PC-3 (cell line): ENCODE measurements around the gene PIEZO1. TPM values are rescaled to one million over a fixed set of nuclear protein-coding genes. Genes with fewer than 3 reads are reported as not detected.

Experiments
- ATAC-seq: fragments of 200-7000 bp; cut with Tn5 transposase; 2 replicates; pipeline ENCODE4 v1.9.1; 2020; ENCODE audit warnings: mild to moderate bottlenecking, moderate library complexity
- BruUV-seq: library from RNA; stranded (reverse); fragments of 400-500 nt; replicated peaks from 2 replicates; lab custom pipeline; 2021; lab: Mats Ljungman, UMichigan
- CTCF ChIA-PET: fragments of 300-600 bp; sonication (Branson Sonifier 250); formaldehyde crosslinking; loops from one replicate; lab custom pipeline; 2022; ENCODE audit warnings: antibody characterized with exemption; lab: Charles Lee
- POLR2A ChIA-PET: fragments of 300-600 bp; sonication (Branson Sonifier 250); formaldehyde crosslinking; loops from one replicate; lab custom pipeline; 2022; ENCODE audit warnings: antibody characterized with exemption; ENCODE audit not compliant: unreplicated experiment; lab: Charles Lee
- DNase-seq: peaks from one replicate; pipeline ENCODE4 v3.0.0-alpha.2; 2015
- H2AFZ ChIP-seq: fragments of 300-600 bp; sonication (generic); 2 replicates; pipeline ENCODE4 v1.6.0; 2016; ENCODE audit warnings: antibody characterized with exemption, low read length
- H3F3A ChIP-seq: fragments of 300-600 bp; sonication (generic); one replicate; pipeline ENCODE4 v1.6.0; 2017; ENCODE audit warnings: antibody characterized with exemption, low read length, control low read depth, mild to moderate bottlenecking; ENCODE audit not compliant: unreplicated experiment
- H3K27ac ChIP-seq: fragments of 300-600 bp; sonication (generic); 2 replicates; pipeline ENCODE4 v1.5.1; 2016; ENCODE audit warnings: mild to moderate bottlenecking, low read length
- H3K27me3 ChIP-seq: fragments of 300-600 bp; sonication (generic); 2 replicates; pipeline ENCODE4 v1.6.1; 2016; ENCODE audit warnings: low read length, mixed read lengths
- H3K36me3 ChIP-seq: fragments of 300-600 bp; sonication (generic); 2 replicates; pipeline ENCODE4 v1.6.1; 2016; ENCODE audit warnings: low read depth, mixed run types, low read length, mixed read lengths
- H3K4me1 ChIP-seq: fragments of 300-600 bp; sonication (generic); 2 replicates; pipeline ENCODE4 v1.5.1; 2016; ENCODE audit warnings: low read length; ENCODE audit not compliant: insufficient read depth
- H3K4me2 ChIP-seq: fragments of 300-600 bp; sonication (generic); 2 replicates; pipeline ENCODE4 v1.6.0; 2016; ENCODE audit warnings: low read length
- H3K4me3 ChIP-seq: fragments of 300-600 bp; sonication (generic); 2 replicates; pipeline ENCODE4 v1.5.1; 2016; ENCODE audit warnings: mild to moderate bottlenecking, low read length, mixed read lengths
- H3K79me2 ChIP-seq: fragments of 300-600 bp; sonication (generic); 2 replicates; pipeline ENCODE4 v1.6.1; 2017; ENCODE audit warnings: low read length, mixed read lengths
- H3K9ac ChIP-seq: fragments of 300-600 bp; sonication (generic); 2 replicates; pipeline ENCODE4 v1.6.0; 2016; ENCODE audit warnings: mild to moderate bottlenecking, low read length
- H3K9me2 ChIP-seq: fragments of 300-600 bp; sonication (generic); replicated peaks from 2 replicates; pipeline ENCODE4 v1.6.1; 2016; ENCODE audit warnings: mixed run types, low read length, mixed read lengths
- H3K9me3 ChIP-seq: fragments of 300-600 bp; sonication (generic); 2 replicates; pipeline ENCODE4 v1.6.1; 2016; ENCODE audit warnings: low read length, mixed read lengths
- H4K20me1 ChIP-seq: fragments of 300-600 bp; sonication (generic); 2 replicates; pipeline ENCODE4 v1.6.1; 2016; ENCODE audit warnings: low read length, mixed read lengths
- EZH2 ChIP-seq: fragments of 300-600 bp; sonication (generic); IDR thresholded peaks from one replicate; pipeline ENCODE4 v1.6.1; 2017; ENCODE audit warnings: antibody characterized with exemption, mild to moderate bottlenecking, low read length; ENCODE audit not compliant: unreplicated experiment
- EZH2phosphoT487 ChIP-seq: fragments of 300-600 bp; sonication (generic); IDR thresholded peaks from 2 replicates; pipeline ENCODE4 v1.6.1; 2018; ENCODE audit warnings: mild to moderate bottlenecking, antibody characterized with exemption, low read length, borderline replicate concordance
- intact Hi-C: fragments of 100-400 bp; cut with micrococcal nuclease; formaldehyde crosslinking; loops from 2 replicates; pipeline ENCODE4 v1.9.0; 2023
- total RNA-seq: library from RNA; depleted of rRNA; stranded (reverse); fragments of >200 nt; gene quantifications from 2 replicates; pipeline ENCODE4 v1.2.3, GENCODE V29; 2014
- TF ChIP-seq, protein P1 (sequence below): fragments of 300-600 bp; sonication (generic); conservative IDR thresholded peaks from 2 replicates; pipeline ENCODE4 v1.5.1; 2017; ENCODE audit warnings: antibody characterized with exemption, low read depth, mild to moderate bottlenecking, low read length

Gene PIEZO1
- total RNA-seq, 1 experiment from 2014 or later = 180 TPM

- Histone ChIP-seq H3K9me3 (no peaks in the 10 kb centered on the region), H3K36me3 (no peaks in the 10 kb centered on the region), H3K79me2 (peaks cover 98% of the 10 kb centered on the region), H3K9ac (no peak overlapping the region), H2AFZ (no peak overlapping the region), H3K4me3 (no peak overlapping the region), H3K27me3 (no peaks in the 10 kb centered on the region), H3K4me2 (no peak overlapping the region), H3K9me2 (no peaks in the 10 kb centered on the region), H3K27ac (no peak overlapping the region), H3F3A (no peaks in the 10 kb centered on the region), H3K4me1 (peaks cover 39% of the 10 kb centered on the region), H4K20me1 (peaks cover 15% of the 10 kb centered on the region; the same call in 1 of the 2 replicates)
- ATAC-seq = no peak
- no peak for DNase-seq
- no TSS peak for BruUV-seq
- ChIA-PET CTCF (interaction anchor here (0.8 kb wide), 1 partner anchor 25 kb away, joined by 4 read pairs; no protein-coding TSS in a partner anchor), POLR2A (no interaction called here)
- intact Hi-C loops = no loop called here
- TF ChIP-seq EZH2 (no peak), EZH2phosphoT487 (no peak)
- TF ChIP-seq, protein P1, sequence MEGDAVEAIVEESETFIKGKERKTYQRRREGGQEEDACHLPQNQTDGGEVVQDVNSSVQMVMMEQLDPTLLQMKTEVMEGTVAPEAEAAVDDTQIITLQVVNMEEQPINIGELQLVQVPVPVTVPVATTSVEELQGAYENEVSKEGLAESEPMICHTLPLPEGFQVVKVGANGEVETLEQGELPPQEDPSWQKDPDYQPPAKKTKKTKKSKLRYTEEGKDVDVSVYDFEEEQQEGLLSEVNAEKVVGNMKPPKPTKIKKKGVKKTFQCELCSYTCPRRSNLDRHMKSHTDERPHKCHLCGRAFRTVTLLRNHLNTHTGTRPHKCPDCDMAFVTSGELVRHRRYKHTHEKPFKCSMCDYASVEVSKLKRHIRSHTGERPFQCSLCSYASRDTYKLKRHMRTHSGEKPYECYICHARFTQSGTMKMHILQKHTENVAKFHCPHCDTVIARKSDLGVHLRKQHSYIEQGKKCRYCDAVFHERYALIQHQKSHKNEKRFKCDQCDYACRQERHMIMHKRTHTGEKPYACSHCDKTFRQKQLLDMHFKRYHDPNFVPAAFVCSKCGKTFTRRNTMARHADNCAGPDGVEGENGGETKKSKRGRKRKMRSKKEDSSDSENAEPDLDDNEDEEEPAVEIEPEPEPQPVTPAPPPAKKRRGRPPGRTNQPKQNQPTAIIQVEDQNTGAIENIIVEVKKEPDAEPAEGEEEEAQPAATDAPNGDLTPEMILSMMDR = no peak
Measured at GRCh38 chr16:88762941-88763340, 22.1 kb downstream of the PIEZO1 start.

GRCh38 chr16:88762258-88762870 lies 22.7 kb downstream of the PIEZO1 start:
- Histone ChIP-seq H3K9me3 (no peaks in the 10 kb centered on the region), H3K36me3 (no peaks in the 10 kb centered on the region), H2AFZ (no peak overlapping the region), H3K27ac (no peak overlapping the region), H3K4me3 (no peak overlapping the region), H3K9ac (no peak overlapping the region), H3K9me2 (no peaks in the 10 kb centered on the region), H3K79me2 (peaks cover 98% of the 10 kb centered on the region), H3F3A (no peaks in the 10 kb centered on the region), H3K27me3 (no peaks in the 10 kb centered on the region), H4K20me1 (peaks cover 16% of the 10 kb centered on the region; the same call in 1 of the 2 replicates), H3K4me1 (peaks cover 39% of the 10 kb centered on the region), H3K4me2 (no peak overlapping the region)
- ATAC-seq (no peak), DNase-seq (no peak)
- TF ChIP-seq EZH2 (no peak), EZH2phosphoT487 (no peak)
- TF ChIP-seq, protein P1 = no peak
- intact Hi-C loops = no loop called here
- POLR2A ChIA-PET = no interaction called here
- CTCF ChIA-PET = interaction anchor here (0.8 kb wide), 1 partner anchor 25 kb away, joined by 4 read pairs; no protein-coding TSS in a partner anchor
- no TSS peak for BruUV-seq

DNA sequence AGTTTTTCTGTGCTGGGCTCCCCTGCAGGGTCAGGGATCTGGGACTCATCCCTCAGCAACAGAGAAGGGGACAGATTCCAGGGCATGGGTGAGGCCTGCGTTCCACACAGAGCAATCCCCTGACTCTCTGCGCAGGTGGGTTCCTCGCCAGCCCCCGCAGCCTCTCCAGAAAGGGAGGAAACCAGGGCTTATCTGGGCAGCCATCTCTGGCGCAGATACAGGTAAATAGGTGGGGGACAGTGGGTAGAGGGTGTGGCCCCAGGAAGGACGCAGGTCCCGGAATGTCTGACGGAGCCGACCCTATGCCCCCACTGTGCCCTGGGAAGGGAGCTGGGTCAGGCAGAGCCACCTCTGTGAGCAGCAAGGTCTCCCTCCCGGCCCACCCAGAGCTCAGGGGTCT lies 23.2 kb downstream of the PIEZO1 start:
- H3K4me1 ChIP-seq = peaks cover 37% of the 10 kb centered on the region
- BruUV-seq = no TSS peak
- ATAC-seq (no peak), DNase-seq (no peak)
- no peak overlapping the region for H3K9ac ChIP-seq
- H3K27ac ChIP-seq = no peak overlapping the region
- intact Hi-C loops = no loop called here
- H3K4me3 ChIP-seq = no peak overlapping the region
- no peaks in the 10 kb centered on the region for H3K36me3 ChIP-seq
- peaks cover 98% of the 10 kb centered on the region for H3K79me2 ChIP-seq
- TF ChIP-seq, protein P1 = no peak
- no peak for TF ChIP-seq EZH2
- peaks cover 16% of the 10 kb centered on the region; the same call in 1 of the 2 replicates for H4K20me1 ChIP-seq
- H3K9me3 ChIP-seq = no peaks in the 10 kb centered on the region
- H3K9me2 ChIP-seq = no peaks in the 10 kb centered on the region
- POLR2A ChIA-PET = no interaction called here
- CTCF ChIA-PET = no interaction called here
- no peaks in the 10 kb centered on the region for H3F3A ChIP-seq
- no peak overlapping the region for H2AFZ ChIP-seq
- H3K4me2 ChIP-seq = no peak overlapping the region
- no peaks in the 10 kb centered on the region for H3K27me3 ChIP-seq
